ENCODE measurements around the gene ROBO1.
"Not testable (repeated sequence)": the region's sequence is repeated elsewhere in the genome, so short reads cannot be mapped to it uniquely, and the experiment has no call there.

ROBO1 gene

GRCh38 chr3:79217096-79217495, 550.7 kb downstream of the ROBO1 start:
- no peak for DNase-seq

- no peak for DNase-seq
Observed at GRCh38 chr3:79215286-79215685, 552.5 kb downstream of the ROBO1 start.

- no peak for DNase-seq
Observed at GRCh38 chr3:79211586-79212359, 556.0 kb downstream of the ROBO1 start.

- no peak for DNase-seq
Observed at GRCh38 chr3:79204351-79204750, 563.4 kb downstream of the ROBO1 start.

GRCh38 chr3:79203144-79203519, 564.7 kb downstream of the ROBO1 start:
- DNase-seq, result no peak

GRCh38 chr3:79202471-79203143, 565.2 kb downstream of the ROBO1 start:
- no peak for DNase-seq

GRCh38 chr3:79200456-79200855, 567.3 kb downstream of the ROBO1 start:
- no peak for DNase-seq

GRCh38 chr3:79199966-79200365, 567.8 kb downstream of the ROBO1 start:
- no peak for DNase-seq

- no peak for DNase-seq
Observed at GRCh38 chr3:79187426-79187825, 580.4 kb downstream of the ROBO1 start.

- DNase-seq, result no peak
Observed at GRCh38 chr3:79184251-79184650, 583.5 kb downstream of the ROBO1 start.

- DNase-seq, result no peak
Observed at GRCh38 chr3:79183496-79183895, 584.3 kb downstream of the ROBO1 start.

GRCh38 chr3:79178471-79179180, 589.2 kb downstream of the ROBO1 start:
- DNase-seq, result no peak

GRCh38 chr3:79175870-79176269, 591.9 kb downstream of the ROBO1 start:
- DNase-seq, result no peak

- DNase-seq, result not testable (repeated sequence)
Observed at GRCh38 chr3:79173259-79173658, 594.5 kb downstream of the ROBO1 start.

- no peak for DNase-seq
Observed at GRCh38 chr3:79172241-79172640, 595.6 kb downstream of the ROBO1 start.

- DNase-seq, result no peak
Observed at GRCh38 chr3:79170021-79170420, 597.8 kb downstream of the ROBO1 start.

GRCh38 chr3:79167651-79168416, 600.0 kb downstream of the ROBO1 start:
- no peak for DNase-seq

GRCh38 chr3:79162653-79163052, 605.1 kb downstream of the ROBO1 start:
- no peak for DNase-seq

GRCh38 chr3:79161941-79162340, 605.9 kb downstream of the ROBO1 start:
- no peak for DNase-seq

GRCh38 chr3:79160421-79160820, 607.4 kb downstream of the ROBO1 start:
- no peak for DNase-seq

- no peak for DNase-seq
Observed at GRCh38 chr3:79159736-79160135, 608.1 kb downstream of the ROBO1 start.

GRCh38 chr3:79157191-79157590, 610.6 kb downstream of the ROBO1 start:
- DNase-seq, result no peak

- peak; percentile 41 for DNase-seq
Observed at GRCh38 chr3:79154865-79155264, 612.9 kb downstream of the ROBO1 start.
